Measurements from ENCODE around the gene RAD18. TPM values are rescaled to one million over a fixed set of nuclear protein-coding genes. Genes with fewer than 3 reads are reported as not detected.

The RAD18 gene
- polyA plus RNA-seq, 1 donor from 2014 or later, result 4.7 TPM

DNA sequence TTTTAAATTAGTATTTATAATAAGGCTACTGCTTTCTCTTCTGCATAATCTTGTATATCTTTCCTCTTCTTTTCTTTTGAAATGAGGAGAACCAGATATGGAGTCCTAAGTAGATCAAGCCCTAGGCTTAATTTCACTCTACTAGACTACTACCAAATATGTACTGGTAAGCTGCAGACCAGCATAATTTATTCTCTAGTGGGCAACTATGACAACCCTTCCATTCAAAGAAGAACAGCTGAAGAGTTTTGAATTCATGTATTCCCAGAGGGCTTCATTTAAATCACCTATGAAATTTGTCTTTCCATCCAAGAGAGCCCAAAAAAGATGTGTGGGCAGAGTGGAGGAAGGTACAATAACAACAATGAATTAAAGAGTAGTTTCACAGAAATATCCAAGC, 10.0 kb downstream of the RAD18 start:
- Histone ChIP-seq H4K20me1 (ENCODE audit: insufficient read depth) (no peaks in the 10 kb centered on the region), H3K79me2 (replicated peaks; ENCODE audit: insufficient read depth, low read length) (no peaks in the 10 kb centered on the region), H3K9ac (ENCODE audit: low read length) (no peak overlapping the region), H3K4me2 (ENCODE audit: low read length) (peak overlapping the region; percentile 9), H2AFZ (ENCODE audit: low read depth, low read length) (no peak overlapping the region), H3K4me3 (ENCODE audit: low read length) (no peak overlapping the region), H3K9me2 (ENCODE audit: insufficient read depth, low read length) (no peaks in the 10 kb centered on the region), H3F3A (ENCODE audit: insufficient read depth, low read length, poor library complexity, severe bottlenecking) (no peaks in the 10 kb centered on the region), H3K27me3 (ENCODE audit: insufficient read depth, low read depth, low read length) (no peaks in the 10 kb centered on the region), H3K9me3 (ENCODE audit: low read length) (no peaks in the 10 kb centered on the region), H3K27ac (ENCODE audit: low read length) (no peak overlapping the region), H3K36me3 (ENCODE audit: insufficient read depth, low read length) (no peaks in the 10 kb centered on the region)
- TF ChIP-seq SMC3 (conservative IDR thresholded peaks at IDR 0.05; ENCODE audit: poor library complexity) (no peak), RAD21 (conservative IDR thresholded peaks at IDR 0.05) (no peak), TAF1 (IDR thresholded peaks at IDR 0.05; ENCODE audit: low read depth) (no peak), MXI1 (conservative IDR thresholded peaks at IDR 0.05; ENCODE audit: poor library complexity, severe bottlenecking) (no peak), EP300 (conservative IDR thresholded peaks at IDR 0.05; ENCODE audit: poor library complexity, severe bottlenecking) (no peak), REST (IDR thresholded peaks at IDR 0.05; ENCODE audit: borderline replicate concordance) (no peak), EZH2 (IDR thresholded peaks at IDR 0.05; ENCODE audit: borderline replicate concordance, insufficient read depth, low read length, poor library complexity, severe bottlenecking) (no peak)

GRCh38 chr3:8952130-8952529, 11.1 kb downstream of the RAD18 start:
- H3K27me3 ChIP-seq (ENCODE audit: insufficient read depth, low read depth, low read length), result no peaks in the 10 kb centered on the region
- H3K79me2 ChIP-seq (replicated peaks; ENCODE audit: insufficient read depth, low read length), result no peaks in the 10 kb centered on the region
- no peaks in the 10 kb centered on the region for H3K9me3 ChIP-seq (ENCODE audit: low read length)
- H3K36me3 ChIP-seq (ENCODE audit: insufficient read depth, low read length), result no peaks in the 10 kb centered on the region
- no peak overlapping the region for H2AFZ ChIP-seq (ENCODE audit: low read depth, low read length)
- H4K20me1 ChIP-seq (ENCODE audit: insufficient read depth), result no peaks in the 10 kb centered on the region
- TF ChIP-seq RAD21 (conservative IDR thresholded peaks at IDR 0.05) (no peak), SMC3 (conservative IDR thresholded peaks at IDR 0.05; ENCODE audit: poor library complexity) (no peak), EP300 (conservative IDR thresholded peaks at IDR 0.05; ENCODE audit: poor library complexity, severe bottlenecking) (no peak), EZH2 (IDR thresholded peaks at IDR 0.05; ENCODE audit: borderline replicate concordance, insufficient read depth, low read length, poor library complexity, severe bottlenecking) (no peak), TAF1 (IDR thresholded peaks at IDR 0.05; ENCODE audit: low read depth) (no peak), MXI1 (conservative IDR thresholded peaks at IDR 0.05; ENCODE audit: poor library complexity, severe bottlenecking) (no peak), REST (IDR thresholded peaks at IDR 0.05; ENCODE audit: borderline replicate concordance) (no peak), POLR2AphosphoS5 (IDR thresholded peaks at IDR 0.05) (no peak)
- TF ChIP-seq, protein P1, sequence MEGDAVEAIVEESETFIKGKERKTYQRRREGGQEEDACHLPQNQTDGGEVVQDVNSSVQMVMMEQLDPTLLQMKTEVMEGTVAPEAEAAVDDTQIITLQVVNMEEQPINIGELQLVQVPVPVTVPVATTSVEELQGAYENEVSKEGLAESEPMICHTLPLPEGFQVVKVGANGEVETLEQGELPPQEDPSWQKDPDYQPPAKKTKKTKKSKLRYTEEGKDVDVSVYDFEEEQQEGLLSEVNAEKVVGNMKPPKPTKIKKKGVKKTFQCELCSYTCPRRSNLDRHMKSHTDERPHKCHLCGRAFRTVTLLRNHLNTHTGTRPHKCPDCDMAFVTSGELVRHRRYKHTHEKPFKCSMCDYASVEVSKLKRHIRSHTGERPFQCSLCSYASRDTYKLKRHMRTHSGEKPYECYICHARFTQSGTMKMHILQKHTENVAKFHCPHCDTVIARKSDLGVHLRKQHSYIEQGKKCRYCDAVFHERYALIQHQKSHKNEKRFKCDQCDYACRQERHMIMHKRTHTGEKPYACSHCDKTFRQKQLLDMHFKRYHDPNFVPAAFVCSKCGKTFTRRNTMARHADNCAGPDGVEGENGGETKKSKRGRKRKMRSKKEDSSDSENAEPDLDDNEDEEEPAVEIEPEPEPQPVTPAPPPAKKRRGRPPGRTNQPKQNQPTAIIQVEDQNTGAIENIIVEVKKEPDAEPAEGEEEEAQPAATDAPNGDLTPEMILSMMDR (IDR thresholded peaks at IDR 0.05; ENCODE audit: poor library complexity, severe bottlenecking), result no peak
- no peak overlapping the region for H3K27ac ChIP-seq (ENCODE audit: low read length)
- H3K4me3 ChIP-seq (ENCODE audit: low read length), result no peak overlapping the region
- no peaks in the 10 kb centered on the region for H3F3A ChIP-seq (ENCODE audit: insufficient read depth, low read length, poor library complexity, severe bottlenecking)
- H3K4me2 ChIP-seq (ENCODE audit: low read length), result no peak overlapping the region
- H3K9me2 ChIP-seq (ENCODE audit: insufficient read depth, low read length), result no peaks in the 10 kb centered on the region
- no peak overlapping the region for H3K9ac ChIP-seq (ENCODE audit: low read length)
